Activated CD8-positive, alpha-beta memory T cell treated with anti-CD3 and anti-CD28 coated beads, Interleukin-2, amount 10 ng/mL, durations not matched to agents 7 days and 5 days (primary cell): ENCODE measurements around the gene DUSP2. TPM values are rescaled to one million over a fixed set of nuclear protein-coding genes. Genes with fewer than 3 reads are reported as not detected.

Experiments used
- ATAC-seq: fragments of 150-1000 bp; cut with Tn5 transposase; one replicate; pipeline ENCODE4 v1.10.0; 2021; ENCODE audit warnings: moderate library complexity
- CTCF ChIA-PET: fragments of 350-600 bp; sonication (Branson Sonifier 250); formaldehyde crosslinking; loops from one replicate; lab custom pipeline; 2021; ENCODE audit warnings: antibody characterized with exemption; lab: Charles Lee
- DNase-seq: peaks from one replicate; pipeline ENCODE4 v3.0.0-alpha.2; 2020
- H3K27ac Mint-ChIP-seq: one replicate; pipeline ENCODE4 v1.8.0; 2021; ENCODE audit warnings: mild to moderate bottlenecking, mixed read lengths
- H3K27me3 Mint-ChIP-seq: one replicate; pipeline ENCODE4 v1.8.0; 2021; ENCODE audit warnings: mixed read lengths
- H3K36me3 Mint-ChIP-seq: one replicate; pipeline ENCODE4 v1.8.0; 2021; ENCODE audit warnings: mild to moderate bottlenecking, mixed read lengths
- H3K4me1 Mint-ChIP-seq: one replicate; pipeline ENCODE4 v1.8.0; 2021; ENCODE audit warnings: mixed read lengths
- H3K4me3 Mint-ChIP-seq: one replicate; pipeline ENCODE4 v1.8.0; 2021; ENCODE audit warnings: mild to moderate bottlenecking, moderate library complexity, mixed read lengths
- H3K9me3 Mint-ChIP-seq: one replicate; pipeline ENCODE4 v1.8.0; 2022; ENCODE audit warnings: low read depth, mixed read lengths
- total RNA-seq, 2 experiments: library from RNA; stranded (reverse); gene quantifications; one replicate each; pipeline ENCODE4 v1.2.3, GENCODE V29; 2021

Gene DUSP2
- total RNA-seq, 2 experiments from 2014 or later, result 32.0 to 53.6 TPM

DNA sequence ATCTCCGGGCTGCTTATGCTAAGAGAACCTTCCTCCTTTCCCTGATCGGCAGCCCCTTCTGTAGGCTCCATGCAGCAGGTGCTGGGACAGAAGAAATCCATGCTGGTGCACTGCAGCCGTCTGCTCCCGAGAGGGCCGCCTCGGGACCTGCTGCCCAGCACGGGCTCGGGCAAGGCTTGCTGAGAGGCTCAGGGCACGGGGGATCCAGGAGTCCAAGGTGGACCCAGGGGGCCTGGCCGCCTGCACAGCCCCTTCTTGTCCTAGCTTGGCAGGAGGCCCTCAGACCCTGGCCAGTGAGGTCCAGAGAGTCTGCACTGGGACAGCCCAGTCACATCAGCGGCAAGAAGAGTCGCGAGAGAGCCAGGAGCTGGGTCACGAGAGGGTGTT lies 13.3 kb upstream of the DUSP2 start:
- Mint-ChIP-seq H3K4me1 (peaks cover 74% of the 10 kb centered on the region), H3K9me3 (peaks cover 5% of the 10 kb centered on the region), H3K36me3 (peaks cover 7% of the 10 kb centered on the region), H3K27ac (peak overlapping the region; percentile 90), H3K4me3 (peak overlapping the region; percentile 43), H3K27me3 (no peaks in the 10 kb centered on the region)
- CTCF ChIA-PET, result interaction anchor here (0.9 to 27.2 kb wide), 3 partner anchors 14 to 42 kb away, joined by 7 to 675 read pairs (median 8); partner anchors contain the start of genes ADRA2B, ASTL and DUSP2
- DNase-seq (no peak), ATAC-seq (no peak)

DNA sequence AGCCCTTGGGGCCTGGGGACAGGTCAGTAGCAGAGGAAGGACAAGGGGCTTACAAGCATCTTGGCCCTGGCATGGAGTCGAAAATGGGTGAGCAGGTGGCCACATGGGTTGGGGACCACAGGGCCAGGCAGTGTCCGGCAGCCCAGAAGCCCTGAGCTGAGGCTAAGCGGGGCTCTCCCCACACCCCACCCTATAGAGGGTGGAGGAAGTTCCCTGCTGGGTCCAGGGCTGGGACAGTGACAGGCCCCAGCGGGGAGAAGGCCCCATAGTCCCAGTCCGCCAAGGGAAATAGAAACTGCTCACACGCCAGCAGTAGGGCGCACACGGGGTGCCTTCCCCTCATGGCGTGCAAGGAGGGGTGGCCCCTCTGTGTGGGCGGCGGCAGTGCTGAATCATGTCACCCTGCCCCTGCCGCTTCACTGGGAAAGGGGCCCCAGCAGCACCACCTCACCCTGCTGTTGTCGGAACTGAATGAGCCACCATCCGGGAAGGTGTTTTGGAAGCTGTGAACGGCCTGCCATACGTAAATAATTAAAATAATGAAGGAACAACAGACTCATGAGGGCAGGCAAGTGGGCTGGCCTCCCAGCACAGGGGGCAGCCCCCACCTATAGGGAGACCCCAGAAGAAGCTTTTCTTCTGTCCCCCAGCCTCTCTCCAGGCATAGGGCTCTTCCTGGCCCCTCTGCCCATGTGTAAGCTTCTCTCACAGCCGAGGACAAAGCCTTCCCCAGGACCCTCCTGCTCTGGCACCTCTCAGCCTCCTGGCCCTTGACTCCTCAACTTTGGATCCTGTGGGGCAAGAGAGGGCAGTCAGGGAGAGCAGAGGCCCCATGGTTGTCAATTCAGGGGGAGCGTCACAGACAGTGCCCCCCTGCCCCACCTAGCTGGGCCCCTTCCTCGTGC lies 12.7 kb upstream of the DUSP2 start:
- DNase-seq (peak; percentile 90), ATAC-seq (peak; percentile 85)
- peaks cover 70% of the 10 kb centered on the region for H3K4me1 Mint-ChIP-seq
- CTCF ChIA-PET, result interaction anchor here (0.9 to 27.2 kb wide), 4 partner anchors 13 to 41 kb away, joined by 7 to 675 read pairs (median 8); partner anchors contain the start of genes ADRA2B, ASTL and DUSP2
- peak overlapping the region; percentile 43 for H3K4me3 Mint-ChIP-seq
- H3K9me3 Mint-ChIP-seq, result peaks cover 5% of the 10 kb centered on the region
- peaks cover 7% of the 10 kb centered on the region for H3K36me3 Mint-ChIP-seq
- H3K27me3 Mint-ChIP-seq, result no peaks in the 10 kb centered on the region
- peak overlapping the region; percentile 90 for H3K27ac Mint-ChIP-seq

DNA sequence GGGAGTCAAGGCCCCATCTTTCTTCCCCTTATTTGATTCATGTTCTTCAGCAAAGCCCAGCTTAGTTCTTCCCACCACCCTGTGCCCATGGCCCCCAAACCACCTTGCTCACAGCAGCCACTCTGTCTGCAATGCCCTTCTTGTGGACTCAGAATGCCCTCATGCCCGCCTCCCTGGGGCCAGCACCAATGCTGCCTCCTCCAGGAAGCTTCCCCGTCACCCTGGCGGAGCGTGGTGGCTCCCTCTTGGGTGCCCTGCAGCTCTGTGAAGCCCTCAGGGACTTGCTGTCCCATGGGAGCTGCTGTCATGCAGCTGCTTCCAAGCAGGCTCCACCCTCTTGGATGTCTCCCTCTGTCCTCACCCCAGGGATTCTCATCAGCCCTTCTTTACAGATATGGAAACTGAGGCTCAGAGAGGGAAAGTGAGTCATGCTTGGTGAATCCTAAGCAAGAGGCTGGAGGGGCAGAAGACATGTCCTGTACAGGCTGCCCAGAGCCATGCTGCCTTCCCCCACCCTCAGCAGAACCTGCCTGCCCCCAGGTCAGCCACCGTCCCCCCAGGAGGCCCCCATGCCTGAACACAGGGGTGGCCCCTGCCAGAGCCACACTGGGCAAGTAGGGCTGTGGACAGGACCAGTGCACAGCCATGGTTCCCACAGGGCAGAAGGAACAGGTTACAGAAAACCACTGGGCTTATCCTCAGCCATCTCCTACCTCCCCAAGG lies 11.8 kb upstream of the DUSP2 start:
- ATAC-seq, result no peak
- DNase-seq, result no peak
- peaks cover 5% of the 10 kb centered on the region for H3K9me3 Mint-ChIP-seq
- peaks cover 7% of the 10 kb centered on the region for H3K36me3 Mint-ChIP-seq
- CTCF ChIA-PET, result interaction anchor here (1.3 to 27.2 kb wide), 2 partner anchors 12 to 17 kb away, joined by 7 to 675 read pairs; partner anchors contain the start of genes ASTL and DUSP2
- H3K27ac Mint-ChIP-seq, result peak overlapping the region; percentile 90
- no peaks in the 10 kb centered on the region for H3K27me3 Mint-ChIP-seq
- H3K4me3 Mint-ChIP-seq, result peak overlapping the region; percentile 43
- H3K4me1 Mint-ChIP-seq, result peaks cover 62% of the 10 kb centered on the region

DNA sequence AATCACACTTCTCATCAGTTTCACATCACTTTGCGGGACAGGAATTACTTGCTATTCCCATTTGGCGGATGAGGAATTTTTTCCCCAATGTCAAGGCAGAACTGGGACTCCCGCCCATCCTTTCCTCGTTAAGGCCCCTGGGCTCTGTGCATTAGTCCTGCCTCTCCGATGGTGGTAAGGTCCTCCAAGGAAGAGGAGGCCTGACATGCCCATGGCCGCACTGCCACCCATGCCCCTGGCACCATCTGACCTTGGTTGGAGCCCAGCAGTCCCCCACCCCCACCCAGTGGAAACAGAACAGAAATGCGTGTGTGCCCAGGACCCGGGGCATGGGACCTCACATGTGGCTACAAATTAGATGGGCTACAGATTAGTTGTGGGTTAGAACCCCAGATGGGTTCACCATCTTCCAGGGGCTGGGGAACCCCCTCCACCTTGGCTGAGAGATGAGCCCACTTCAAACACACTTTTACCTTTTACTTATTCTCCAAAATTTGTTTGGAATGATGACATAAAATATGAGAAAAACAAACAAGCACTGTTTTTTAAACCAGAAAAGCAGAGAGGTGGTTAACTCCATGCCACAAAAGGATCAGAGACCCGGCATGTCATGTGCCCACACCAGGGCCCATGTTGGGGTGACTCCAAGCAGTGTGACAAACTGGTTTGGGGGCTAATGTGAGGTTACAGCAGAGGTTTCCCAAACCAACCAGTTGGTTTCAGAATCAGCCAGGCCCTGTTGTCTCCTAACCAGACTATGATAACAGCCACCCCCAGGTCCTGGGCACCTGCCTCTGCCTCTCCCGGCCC lies 11.0 kb upstream of the DUSP2 start:
- H3K9me3 Mint-ChIP-seq, result peaks cover 5% of the 10 kb centered on the region

DNA sequence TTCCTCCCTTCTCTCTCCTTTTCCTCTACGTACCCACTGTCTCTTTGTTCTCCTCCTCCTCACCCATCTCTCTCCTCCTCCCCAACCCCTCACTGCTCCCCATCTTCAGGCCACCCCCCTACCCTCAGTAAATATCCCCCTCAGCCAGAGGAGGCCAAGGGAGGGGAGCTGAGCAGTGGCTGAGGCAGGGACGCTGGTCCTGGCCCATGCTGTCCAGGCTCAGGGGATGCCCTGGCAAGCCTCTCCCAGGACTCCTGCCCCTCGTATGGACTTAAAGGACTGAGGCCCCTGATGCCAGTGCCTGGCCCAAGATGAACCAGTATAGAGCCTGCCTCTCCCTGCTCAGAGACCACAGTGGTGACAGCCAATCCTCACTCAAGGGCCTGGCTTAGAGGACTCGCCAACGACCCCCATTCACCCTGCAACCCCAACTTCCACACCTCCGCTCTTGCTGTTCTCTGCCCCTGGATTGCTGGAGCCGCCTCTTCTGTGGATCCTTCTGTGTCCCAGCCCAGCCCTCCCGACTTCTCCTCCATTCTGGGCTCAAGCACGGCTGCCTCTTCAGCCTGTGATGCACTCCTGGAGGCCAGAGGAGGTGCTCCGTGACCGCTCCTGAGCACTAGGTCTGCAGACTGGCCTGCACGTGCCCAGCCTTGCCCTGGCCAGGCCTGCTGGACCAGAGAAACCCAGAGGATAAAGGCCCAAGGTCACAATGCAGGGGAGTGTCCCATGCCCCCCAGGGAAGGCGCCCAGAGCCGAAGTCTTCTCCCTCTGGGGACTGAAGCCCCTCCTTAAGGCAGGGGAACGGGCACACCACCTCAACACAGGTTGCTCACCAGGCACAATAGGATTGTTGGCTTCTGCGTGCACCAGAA lies 9.5 kb upstream of the DUSP2 start:
- DNase-seq (no peak), ATAC-seq (no peak)
- H3K36me3 Mint-ChIP-seq, result no peaks in the 10 kb centered on the region
- no peaks in the 10 kb centered on the region for H3K9me3 Mint-ChIP-seq
- no peaks in the 10 kb centered on the region for H3K27me3 Mint-ChIP-seq
- H3K27ac Mint-ChIP-seq, result no peak overlapping the region
- CTCF ChIA-PET, result interaction anchor here (20.2 to 27.2 kb wide), 2 partner anchors 10 to 11 kb away, joined by 675 read pairs; partner anchors contain the start of genes ASTL and DUSP2
- H3K4me3 Mint-ChIP-seq, result no peak overlapping the region
- H3K4me1 Mint-ChIP-seq, result peaks cover 61% of the 10 kb centered on the region

More for the DNA sequence above, 11.0 kb upstream of the DUSP2 start:
- Mint-ChIP-seq H3K36me3 (peaks cover 7% of the 10 kb centered on the region), H3K27me3 (no peaks in the 10 kb centered on the region), H3K4me3 (no peak overlapping the region), H3K4me1 (peaks cover 64% of the 10 kb centered on the region), H3K27ac (peak overlapping the region; percentile 90)
- peak; percentile 40 for ATAC-seq
- CTCF ChIA-PET, result interaction anchor here (1.3 to 27.2 kb wide), 2 partner anchors 12 to 18 kb away, joined by 7 to 675 read pairs; partner anchors contain the start of genes ASTL and DUSP2
- DNase-seq, result peak; percentile 83

DNA sequence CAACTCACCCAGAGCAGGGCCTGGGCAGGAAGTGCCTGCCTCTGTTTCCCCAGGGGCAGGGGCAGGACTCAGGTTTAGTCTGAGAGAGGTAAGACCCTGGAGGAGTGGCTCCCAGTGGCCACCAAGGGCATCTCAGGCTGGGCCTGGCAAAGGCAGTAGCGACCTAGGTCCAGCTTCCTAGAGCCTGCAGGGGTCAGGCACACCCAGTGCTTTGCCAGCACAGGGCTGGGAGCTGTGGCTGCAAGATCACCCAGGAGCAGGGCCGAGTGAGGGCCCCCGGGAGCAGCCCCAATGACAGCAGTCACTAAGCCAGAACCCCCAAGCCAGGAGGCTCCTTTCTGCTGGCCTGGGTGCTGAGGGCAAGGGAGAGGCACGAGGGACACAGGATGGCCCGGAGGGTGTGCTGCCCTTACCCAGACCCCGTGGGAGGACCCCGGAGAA lies 8.8 kb upstream of the DUSP2 start:
- Mint-ChIP-seq H3K27ac (no peak overlapping the region), H3K4me3 (no peak overlapping the region), H3K36me3 (no peaks in the 10 kb centered on the region), H3K4me1 (peaks cover 57% of the 10 kb centered on the region), H3K27me3 (no peaks in the 10 kb centered on the region), H3K9me3 (no peaks in the 10 kb centered on the region)
- CTCF ChIA-PET, result interaction anchor here (20.2 to 27.2 kb wide), 2 partner anchors 9 to 12 kb away, joined by 675 read pairs; partner anchors contain the start of genes ASTL and DUSP2
- ATAC-seq, result no peak
- no peak for DNase-seq

DNA sequence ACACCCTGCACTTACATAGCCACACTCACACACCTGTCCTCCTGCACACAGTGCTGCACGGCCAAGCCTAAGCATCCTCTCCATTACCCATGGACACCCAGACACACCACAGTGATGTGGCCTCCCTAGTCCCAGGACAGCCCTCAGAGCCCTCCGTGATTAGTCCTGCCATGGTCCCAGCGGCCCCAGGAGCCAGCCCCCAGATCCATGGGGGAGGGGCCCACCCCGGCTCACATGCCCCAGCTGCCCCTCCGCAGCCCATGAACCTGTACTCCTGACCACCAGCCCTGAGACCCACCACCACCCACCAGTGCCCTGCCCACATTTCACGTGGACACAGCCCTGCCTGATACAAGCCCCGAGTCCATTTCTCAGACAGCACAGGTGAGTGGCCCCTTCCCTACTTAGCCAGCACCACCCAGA lies 8.1 kb upstream of the DUSP2 start:
- DNase-seq, result no peak
- Mint-ChIP-seq H3K27me3 (no peaks in the 10 kb centered on the region), H3K9me3 (no peaks in the 10 kb centered on the region), H3K4me1 (peaks cover 57% of the 10 kb centered on the region), H3K27ac (peak overlapping the region; percentile 26), H3K36me3 (no peaks in the 10 kb centered on the region), H3K4me3 (no peak overlapping the region)
- no peak for ATAC-seq
- CTCF ChIA-PET, result interaction anchor here (20.2 to 27.2 kb wide), 2 partner anchors 9 to 13 kb away, joined by 675 read pairs; partner anchors contain the start of genes ASTL and DUSP2

DNA sequence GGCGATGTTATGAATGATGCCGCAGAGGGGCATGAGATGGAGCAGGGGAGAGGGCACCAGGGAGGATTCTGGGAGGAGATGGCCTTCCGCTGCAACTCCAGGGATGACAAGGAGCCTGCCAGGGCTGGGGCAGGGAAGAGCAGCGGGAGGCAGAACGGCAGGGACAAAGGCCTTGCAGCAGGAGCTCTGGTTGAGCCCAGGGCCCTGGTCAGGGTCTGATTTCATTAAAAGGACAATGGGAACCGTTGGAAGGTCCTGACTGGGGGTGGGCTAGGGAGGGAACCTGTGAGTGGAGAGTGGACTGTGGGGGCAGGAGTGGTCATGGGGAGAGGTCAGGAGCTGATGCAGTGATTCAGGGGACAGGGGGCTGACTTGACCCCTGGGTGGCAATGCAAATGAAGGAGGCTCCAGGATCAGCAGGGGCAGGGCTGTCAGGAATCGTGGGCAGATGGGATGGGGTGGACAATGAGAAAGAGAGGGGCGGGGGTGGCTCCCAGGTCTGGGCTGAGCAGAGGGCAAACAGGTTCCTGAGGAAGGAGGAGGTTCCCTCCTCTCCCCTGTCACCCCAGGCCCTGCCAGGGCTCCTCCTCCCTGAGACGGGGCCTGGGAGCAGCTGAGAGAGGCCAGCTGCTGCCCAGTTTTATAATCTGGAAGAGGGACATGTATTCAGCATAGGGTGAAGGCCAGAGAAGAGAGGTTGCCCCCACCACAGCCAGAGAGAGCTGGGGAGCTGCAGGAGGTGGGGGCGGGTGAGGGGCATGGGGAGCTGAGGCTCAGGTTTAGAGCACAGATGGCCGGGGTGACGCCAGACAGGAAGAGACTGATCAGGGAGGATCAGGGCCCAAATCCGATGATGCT lies 7.3 kb upstream of the DUSP2 start:
- no peak for DNase-seq
- no peak overlapping the region for H3K27ac Mint-ChIP-seq

DNA sequence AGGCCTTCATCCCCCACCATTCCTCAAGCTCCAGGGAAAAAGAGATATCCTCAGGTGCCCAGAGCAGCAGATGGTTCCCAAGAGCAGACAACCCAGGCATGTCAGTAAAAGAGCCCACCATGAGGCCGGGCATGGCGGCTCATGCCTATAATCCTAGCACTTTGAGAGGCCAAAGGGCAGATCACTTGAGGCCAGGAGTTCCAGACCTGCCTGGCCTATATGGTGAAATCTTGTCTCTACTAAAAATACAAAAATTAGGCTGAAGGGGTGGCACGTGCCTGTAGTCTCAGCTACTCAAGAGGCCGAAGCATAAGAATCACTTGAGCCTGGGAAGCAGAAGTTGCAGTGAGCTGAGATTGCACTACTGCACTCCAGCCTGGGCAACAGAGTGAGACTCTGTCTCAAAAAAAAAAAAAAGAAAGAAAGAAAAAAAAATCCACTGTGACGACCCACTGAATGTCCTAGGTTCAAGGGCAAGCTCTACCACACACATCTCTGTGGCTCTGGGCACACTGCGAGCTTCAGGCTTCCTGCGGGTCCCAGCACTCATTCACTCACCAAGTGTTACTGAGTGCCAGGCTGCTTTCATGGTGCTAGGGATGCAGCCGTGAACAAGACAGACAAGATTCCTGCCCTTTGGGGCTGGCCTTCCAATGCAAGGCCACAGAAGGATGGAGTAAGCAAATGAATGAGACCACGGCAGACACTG lies 6.5 kb upstream of the DUSP2 start:
- Mint-ChIP-seq H3K36me3 (no peaks in the 10 kb centered on the region), H3K27ac (no peak overlapping the region), H3K4me3 (no peak overlapping the region), H3K4me1 (peaks cover 57% of the 10 kb centered on the region), H3K9me3 (no peaks in the 10 kb centered on the region), H3K27me3 (no peaks in the 10 kb centered on the region)
- ATAC-seq (no peak), DNase-seq (no peak)
- CTCF ChIA-PET, result interaction anchor here (1.2 to 20.2 kb wide), 3 partner anchors 13 to 35 kb away, joined by 4 to 675 read pairs (median 13); no protein-coding TSS in a partner anchor

More for the DNA sequence above, 7.3 kb upstream of the DUSP2 start:
- Mint-ChIP-seq H3K4me1 (peaks cover 57% of the 10 kb centered on the region), H3K4me3 (no peak overlapping the region), H3K36me3 (no peaks in the 10 kb centered on the region), H3K27me3 (no peaks in the 10 kb centered on the region), H3K9me3 (no peaks in the 10 kb centered on the region)
- no peak for ATAC-seq
- CTCF ChIA-PET, result interaction anchor here (2.6 to 27.2 kb wide), 3 partner anchors 8 to 13 kb away, joined by 13 to 675 read pairs (median 675); partner anchors contain the start of genes ASTL and DUSP2

DNA sequence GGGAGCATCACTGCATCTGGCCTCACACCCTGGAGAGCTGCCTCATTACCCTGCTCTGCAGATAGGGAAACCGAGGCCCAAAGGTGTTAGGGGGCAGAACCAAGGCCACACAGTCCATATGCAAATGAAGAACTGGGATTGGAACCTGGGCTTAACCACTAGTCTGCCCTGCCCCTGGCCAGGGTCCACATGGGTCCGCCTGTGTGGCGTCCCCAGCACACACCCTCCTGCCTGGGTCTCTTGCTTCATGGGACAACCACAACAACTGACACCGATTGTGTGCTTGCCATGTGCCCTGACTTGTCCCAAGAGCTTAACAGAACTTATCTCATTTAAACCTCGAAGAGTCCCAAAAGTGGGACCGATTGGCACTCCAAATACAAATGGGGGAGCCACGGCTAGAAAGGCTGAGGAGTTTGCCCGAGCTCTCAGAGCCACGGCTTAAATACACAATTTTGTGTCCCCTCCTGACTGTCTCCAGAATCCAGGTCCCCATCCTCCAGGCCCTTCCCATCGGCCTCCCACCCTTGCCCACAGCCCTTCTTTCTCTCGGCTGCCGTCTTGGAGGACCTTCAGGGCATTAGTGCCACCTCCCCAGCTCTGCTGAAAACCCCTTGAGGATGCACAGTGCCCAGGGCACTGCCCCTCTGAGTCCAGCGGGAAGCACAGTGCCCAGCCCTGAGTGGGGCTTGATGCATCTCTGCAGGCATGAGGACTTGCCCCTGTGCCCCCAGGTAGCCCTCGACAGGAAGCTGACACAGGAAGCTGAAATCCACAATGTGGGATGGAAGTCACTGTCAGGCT lies 5.8 kb upstream of the DUSP2 start:
- CTCF ChIA-PET, result interaction anchor here (0.6 to 20.2 kb wide), 4 partner anchors 12 to 1441 kb away, joined by 3 to 675 read pairs (median 8); no protein-coding TSS in a partner anchor
- H3K36me3 Mint-ChIP-seq, result no peaks in the 10 kb centered on the region
- ATAC-seq, result no peak
- H3K27ac Mint-ChIP-seq, result no peak overlapping the region
- no peaks in the 10 kb centered on the region for H3K27me3 Mint-ChIP-seq
- peaks cover 56% of the 10 kb centered on the region for H3K4me1 Mint-ChIP-seq
- H3K9me3 Mint-ChIP-seq, result no peaks in the 10 kb centered on the region
- no peak for DNase-seq
- no peak overlapping the region for H3K4me3 Mint-ChIP-seq
